Neuronal stem cell (in vitro differentiated cells): Measurements from ENCODE around the gene PRPF8.
"Not testable (repeated sequence)": the region's sequence is repeated elsewhere in the genome, so short reads cannot be mapped to it uniquely, and the experiment has no call there.

Experiments used
- DNase-seq: peaks from one replicate; pipeline ENCODE4 v3.0.0-alpha.2; 2013; ENCODE audit warnings: low spot score
- H2AFZ ChIP-seq: one replicate; pipeline ENCODE4 v1.6.1; 2013; ENCODE audit warnings: mild to moderate bottlenecking, low read length, inconsistent platforms
- H2AK5ac ChIP-seq: 2 replicates; pipeline ENCODE4 v1.6.1; 2013; ENCODE audit warnings: low read depth, mild to moderate bottlenecking, inconsistent platforms, low read length, moderate library complexity, mixed read lengths
- H2BK120ac ChIP-seq: 2 replicates; pipeline ENCODE4 v1.6.1; 2013; ENCODE audit warnings: low read depth, mild to moderate bottlenecking, inconsistent platforms, low read length, moderate library complexity, mixed read lengths
- H2BK12ac ChIP-seq: one replicate; pipeline ENCODE4 v1.6.1; 2013; ENCODE audit warnings: low read length, inconsistent platforms
- H2BK15ac ChIP-seq: 2 replicates; pipeline ENCODE4 v1.6.1; 2013; ENCODE audit warnings: mild to moderate bottlenecking, low read length, inconsistent platforms, mixed read lengths
- H2BK5ac ChIP-seq: one replicate; pipeline ENCODE4 v1.6.1; 2013; ENCODE audit warnings: inconsistent platforms, mild to moderate bottlenecking, low read length, moderate library complexity
- H3K14ac ChIP-seq: one replicate; pipeline ENCODE4 v1.6.1; 2013; ENCODE audit warnings: low read length, inconsistent platforms
- H3K18ac ChIP-seq: 2 replicates; pipeline ENCODE4 v1.6.1; 2013; ENCODE audit warnings: low read length, inconsistent platforms
- H3K23ac ChIP-seq: 2 replicates; pipeline ENCODE4 v1.6.1; 2013; ENCODE audit warnings: low read depth, mild to moderate bottlenecking, mixed read lengths, low read length, inconsistent platforms; ENCODE audit not compliant: poor library complexity
- H3K27ac ChIP-seq: replicated peaks from 3 replicates; pipeline ENCODE4 v1.5.1; 2013; ENCODE audit warnings: low read length, inconsistent platforms
- H3K27me3 ChIP-seq, 3 experiments: 2 replicates each; pipeline ENCODE4 v1.6.1; 2013; ENCODE audit warnings: low read length in 3 of 3, mild to moderate bottlenecking in 2 of 3, inconsistent platforms in 1 of 3, low read depth in 1 of 3, mixed read lengths in 1 of 3, moderate library complexity in 1 of 3; ENCODE audit not compliant: control insufficient read depth in 3 of 3, insufficient read depth in 3 of 3
- H3K36me3 ChIP-seq, 2 donors: replicated peaks in 1 of 2; 2 replicates each; pipeline ENCODE4 v1.6.1; 2013; ENCODE audit warnings: low read length in 2 of 2; ENCODE audit not compliant: control insufficient read depth in 2 of 2, insufficient read depth in 2 of 2
- H3K4ac ChIP-seq: 2 replicates; pipeline ENCODE4 v1.6.1; 2013; ENCODE audit warnings: inconsistent platforms, mild to moderate bottlenecking, low read length, moderate library complexity
- H3K4me1 ChIP-seq, 2 donors: 1 replicate in 1 of 2; 2 replicates in 1 of 2; pipeline ENCODE4 v1.6.1; 2013; ENCODE audit warnings: low read length in 2 of 2, low read depth in 1 of 2; ENCODE audit not compliant: control insufficient read depth in 2 of 2, insufficient read depth in 1 of 2
- H3K4me2 ChIP-seq: one replicate; pipeline ENCODE4 v1.6.1; 2013; ENCODE audit warnings: mild to moderate bottlenecking, low read length, inconsistent platforms; ENCODE audit not compliant: insufficient read depth, poor library complexity, severe bottlenecking
- H3K4me3 ChIP-seq, 2 donors: 2 replicates each; pipeline ENCODE4 v1.5.1; 2013; ENCODE audit warnings: low read length in 2 of 2, mild to moderate bottlenecking in 2 of 2, inconsistent platforms in 1 of 2, moderate library complexity in 1 of 2
- H3K79me1 ChIP-seq: one replicate; pipeline ENCODE4 v1.6.1; 2013; ENCODE audit warnings: low read depth, mild to moderate bottlenecking, inconsistent platforms, low read length, moderate library complexity
- H3K9ac ChIP-seq: one replicate; pipeline ENCODE4 v1.6.1; 2013; ENCODE audit warnings: mild to moderate bottlenecking, low read depth, low read length, inconsistent platforms; ENCODE audit not compliant: poor library complexity
- H3K9me3 ChIP-seq, 2 donors: replicated peaks in 1 of 2; 2 replicates each; pipeline versions ENCODE3 to v1.6.1; 2013; ENCODE audit warnings: low read length in 2 of 2, mild to moderate bottlenecking in 2 of 2, inconsistent platforms in 1 of 2, low read depth in 1 of 2, mixed read lengths in 1 of 2, moderate library complexity in 1 of 2; ENCODE audit not compliant: control insufficient read depth in 2 of 2, insufficient read depth in 1 of 2
- H4K8ac ChIP-seq: one replicate; pipeline ENCODE4 v1.6.1; 2013; ENCODE audit warnings: low read depth, mild to moderate bottlenecking, inconsistent platforms, low read length, moderate library complexity
- H4K91ac ChIP-seq: one replicate; pipeline ENCODE4 v1.6.1; 2013; ENCODE audit warnings: low read length, low read depth, mild to moderate bottlenecking, inconsistent platforms; ENCODE audit not compliant: poor library complexity
- WGBS, 2 donors: extraction: QIAGEN DNeasy Blood & Tissue Kit; methylation state at CpG; one replicate each; pipeline ENCODE4 v1.1.7; 2013; ENCODE audit warnings: missing lambda C conversion rate in 2 of 2, mixed read lengths in 1 of 2; ENCODE audit not compliant: insufficient read length in 2 of 2, insufficient replicate concordance in 1 of 2; ENCODE audit errors: extremely low coverage in 2 of 2; 5-methylcytosine and 5-hydroxymethylcytosine counted together

PRPF8 gene

GRCh38 chr17:1709971-1710806 is 25.5 kb upstream of the PRPF8 start, which contains the start of gene TLCD2:
Gene TLCD2 (minus strand): TSS chr17:1710377. CDS start chr17:1710242, 135 bp downstream.
- Histone ChIP-seq H3K9ac (peak within 1 kb of the TSS; percentile 90), H3K9me3 (no peaks in the 10 kb centered on the region)

DNA sequence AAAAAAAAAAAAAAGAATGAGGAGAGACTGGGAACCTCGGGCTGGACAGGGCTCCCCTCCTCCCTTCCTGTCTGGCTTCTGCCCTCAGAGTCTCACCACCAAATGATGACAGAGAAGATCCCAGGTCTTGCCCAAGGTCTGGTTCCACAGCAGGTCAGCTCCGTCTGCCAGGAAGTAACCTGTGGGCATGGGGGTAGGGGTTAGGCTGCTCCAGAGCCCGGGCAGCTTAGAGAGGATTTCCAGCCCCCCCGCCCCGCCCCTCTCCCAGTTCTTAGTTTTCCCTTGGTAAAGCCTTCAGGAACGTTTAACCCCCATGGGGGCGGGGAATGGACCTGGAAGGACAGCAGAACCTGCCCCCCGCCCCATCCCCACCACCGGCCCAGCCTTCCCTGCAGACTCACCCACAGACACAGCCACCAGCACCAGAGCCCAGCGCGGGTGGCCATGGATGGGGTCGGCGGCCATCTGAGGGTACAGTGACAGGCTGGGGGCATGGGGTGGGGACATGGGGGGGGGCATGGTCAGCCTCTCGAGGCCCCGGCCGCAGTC is 24.8 kb upstream of the PRPF8 start:
- no peak overlapping the region for H4K91ac ChIP-seq
- no peak overlapping the region for H2BK5ac ChIP-seq
- peak overlapping the region; percentile 93 for H3K4me2 ChIP-seq
- no peak overlapping the region for H2AK5ac ChIP-seq
- peaks cover 0 to 12% (median 2%) of the 10 kb centered on the region in 3 experiments for H3K27me3 ChIP-seq
- H3K4me1 ChIP-seq: peaks cover 10 to 14% of the 10 kb centered on the region in 2 donors
- peak overlapping the region; percentile 89 for H2AFZ ChIP-seq
- H2BK15ac ChIP-seq: no peak overlapping the region
- H3K9ac ChIP-seq: peak overlapping the region; percentile 90
- H3K79me1 ChIP-seq: peaks cover 2% of the 10 kb centered on the region
- H3K4ac ChIP-seq: no peak overlapping the region
- H3K14ac ChIP-seq: no peak overlapping the region
- H3K18ac ChIP-seq: peak overlapping the region; percentile 91
- H3K27ac ChIP-seq: no peak overlapping the region
- H3K9me3 ChIP-seq: no peaks in the 10 kb centered on the region
- H3K36me3 ChIP-seq: no peaks in the 10 kb centered on the region
- H3K4me3 ChIP-seq: peak overlapping the region in 1 of 2 donors; percentile 46
- no peak overlapping the region for H2BK120ac ChIP-seq
- no peak overlapping the region for H2BK12ac ChIP-seq
- H3K23ac ChIP-seq: no peak overlapping the region
- H4K8ac ChIP-seq: no peak overlapping the region
- no peak for DNase-seq
- WGBS, 2 donors: no CpG with 5 or more reads among the region's 16 CpGs

More at GRCh38 chr17:1709971-1710806, 25.5 kb upstream of the PRPF8 start, which contains the start of gene TLCD2:
- H4K91ac ChIP-seq: no peak within 1 kb of the TSS
- H2BK5ac ChIP-seq: no peak within 1 kb of the TSS
- peak within 1 kb of the TSS; percentile 65 for H2BK15ac ChIP-seq
- no peak within 1 kb of the TSS for H4K8ac ChIP-seq
- no CpG with 5 or more reads among the region's 83 CpGs for WGBS, 2 donors
- no peak within 1 kb of the TSS for H2BK120ac ChIP-seq
- peak within 1 kb of the TSS; percentile 93 for H3K4me2 ChIP-seq
- peaks cover 0 to 12% (median 2%) of the 10 kb centered on the region in 3 experiments for H3K27me3 ChIP-seq
- H2AK5ac ChIP-seq: no peak within 1 kb of the TSS
- no peak within 1 kb of the TSS for H2BK12ac ChIP-seq
- H3K36me3 ChIP-seq: no peaks in the 10 kb centered on the region
- H3K4me3 ChIP-seq: peak within 1 kb of the TSS; percentile 46 to 84
- no peak within 1 kb of the TSS for H3K27ac ChIP-seq
- peaks cover 2% of the 10 kb centered on the region for H3K79me1 ChIP-seq
- no peak for DNase-seq
- peak within 1 kb of the TSS; percentile 94 for H3K18ac ChIP-seq
- H3K14ac ChIP-seq: no peak within 1 kb of the TSS
- peaks cover 15 to 16% of the 10 kb centered on the region in 2 donors for H3K4me1 ChIP-seq
- no peak within 1 kb of the TSS for H3K4ac ChIP-seq
- peak within 1 kb of the TSS; percentile 89 for H2AFZ ChIP-seq
- peak within 1 kb of the TSS; percentile 83 for H3K23ac ChIP-seq

DNA sequence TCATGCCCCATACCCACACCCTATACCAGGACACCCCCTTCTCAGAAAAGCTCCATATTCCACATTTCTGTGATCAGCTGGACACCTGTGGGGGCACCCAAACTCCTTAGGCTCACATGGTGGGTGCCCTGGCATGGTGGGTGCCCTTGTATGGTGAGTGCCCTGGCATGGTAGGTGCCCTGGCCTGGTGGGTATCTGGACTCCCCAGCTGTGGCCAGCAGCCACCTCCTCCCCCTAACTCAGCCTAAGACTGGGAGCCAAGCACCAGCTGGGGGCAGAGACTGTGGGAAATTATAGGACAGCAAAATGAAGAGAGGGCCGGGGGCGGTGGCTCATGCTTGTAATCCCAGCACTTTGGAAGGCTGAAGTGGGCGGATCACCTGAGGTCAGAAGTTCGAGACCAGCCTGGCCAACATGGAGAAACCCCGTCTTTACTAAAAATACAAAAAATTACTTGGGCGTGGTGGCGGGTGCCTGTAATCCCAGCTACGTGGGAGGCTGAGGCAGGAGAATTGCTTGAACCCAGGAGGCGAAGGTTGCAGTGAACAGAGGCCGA is 24.2 kb upstream of the PRPF8 start:
- not testable (repeated sequence) for H3K9ac ChIP-seq, H2BK120ac ChIP-seq, H2BK5ac ChIP-seq, H3K23ac ChIP-seq, H3K4ac ChIP-seq, H3K27ac ChIP-seq, H4K91ac ChIP-seq, H3K14ac ChIP-seq, H2BK15ac ChIP-seq, H3K36me3 ChIP-seq, H2BK12ac ChIP-seq, H2AFZ ChIP-seq, H3K4me1 ChIP-seq, H3K4me2 ChIP-seq, H3K18ac ChIP-seq, DNase-seq, H2AK5ac ChIP-seq, H3K79me1 ChIP-seq, H3K9me3 ChIP-seq
- H4K8ac ChIP-seq: peak overlapping the region; percentile 56
- WGBS, 2 donors: no CpG with 5 or more reads among the region's 10 CpGs
- peaks cover 0 to 12% (median 2%) of the 10 kb centered on the region in 3 experiments for H3K27me3 ChIP-seq
- H3K4me3 ChIP-seq: peak overlapping the region in 1 of 2 donors; percentile 33

- Histone ChIP-seq H2BK15ac (no peak overlapping the region), H3K4me3 (no peak overlapping the region), H3K18ac (no peak overlapping the region), H3K27me3 (peaks cover 0 to 12% (median 2%) of the 10 kb centered on the region in 3 experiments), H3K9me3 (no peaks in the 10 kb centered on the region), H2BK12ac (no peak overlapping the region), H3K4me2 (no peak overlapping the region), H3K9ac (no peak overlapping the region), H3K23ac (no peak overlapping the region), H3K36me3 (no peaks in the 10 kb centered on the region), H2AK5ac (no peak overlapping the region), H3K14ac (no peak overlapping the region), H3K4ac (no peak overlapping the region), H3K27ac (no peak overlapping the region), H2BK5ac (no peak overlapping the region), H2BK120ac (no peak overlapping the region), H3K79me1 (no peaks in the 10 kb centered on the region), H2AFZ (no peak overlapping the region), H4K8ac (no peak overlapping the region), H4K91ac (no peak overlapping the region), H3K4me1 (peaks cover 5 to 6% of the 10 kb centered on the region in 2 donors)
- no peak for DNase-seq
- no CpG with 5 or more reads among the region's 5 CpGs for WGBS, 2 donors
Measured at GRCh38 chr17:1707107-1707506, 22.4 kb upstream of the PRPF8 start.
